Epithelial cell of proximal tubule (primary cell): Measurements from ENCODE around the gene ABHD16B. TPM values are rescaled to one million over a fixed set of nuclear protein-coding genes. Genes with fewer than 3 reads are reported as not detected.

Source experiments
- DNase-seq: peaks from one replicate; pipeline ENCODE4 v3.0.0-alpha.2; 2011; ENCODE audit warnings: low read depth
- H3K4me3 ChIP-seq: 2 replicates; pipeline ENCODE4 v1.5.1; 2011; ENCODE audit warnings: low read depth, mild to moderate bottlenecking, low read length
- CTCF ChIP-seq: conservative IDR thresholded peaks from 2 replicates; pipeline ENCODE4 v1.5.1; 2012; ENCODE audit warnings: low read depth, mild to moderate bottlenecking, low read length
- total RNA-seq: library from RNA; depleted of rRNA; stranded (reverse); fragments of >200 nt; gene quantifications from 2 replicates; pipeline ENCODE4 v1.2.3, GENCODE V29; 2015

The ABHD16B gene
- not detected in 2 replicates for total RNA-seq

GRCh38 chr20:63861365-63861934, at the start of gene ABHD16B:
ABHD16B (plus strand) TSS chr20:63861498; CDS start chr20:63861541, 43 bp downstream.
- DNase-seq = no peak
- TF ChIP-seq CTCF = no peak

GRCh38 chr20:63814891-63815614, 46.2 kb upstream of the ABHD16B start:
- no peak for TF ChIP-seq CTCF
- no peak for DNase-seq

More at GRCh38 chr20:63861365-63861934, at the start of gene ABHD16B:
- H3K4me3 ChIP-seq = no peak within 1 kb of the TSS

GRCh38 chr20:63815615-63816253, 45.6 kb upstream of the ABHD16B start:
- TF ChIP-seq CTCF = no peak
- no peak for DNase-seq
- H3K4me3 ChIP-seq = no peak overlapping the region

More at GRCh38 chr20:63814891-63815614, 46.2 kb upstream of the ABHD16B start:
- no peak overlapping the region for H3K4me3 ChIP-seq

- DNase-seq = no peak
- peak overlapping the region; percentile 35 for H3K4me3 ChIP-seq
- peak; percentile 37 for TF ChIP-seq CTCF
Observed at GRCh38 chr20:63819224-63819921, 41.9 kb upstream of the ABHD16B start.

DNA sequence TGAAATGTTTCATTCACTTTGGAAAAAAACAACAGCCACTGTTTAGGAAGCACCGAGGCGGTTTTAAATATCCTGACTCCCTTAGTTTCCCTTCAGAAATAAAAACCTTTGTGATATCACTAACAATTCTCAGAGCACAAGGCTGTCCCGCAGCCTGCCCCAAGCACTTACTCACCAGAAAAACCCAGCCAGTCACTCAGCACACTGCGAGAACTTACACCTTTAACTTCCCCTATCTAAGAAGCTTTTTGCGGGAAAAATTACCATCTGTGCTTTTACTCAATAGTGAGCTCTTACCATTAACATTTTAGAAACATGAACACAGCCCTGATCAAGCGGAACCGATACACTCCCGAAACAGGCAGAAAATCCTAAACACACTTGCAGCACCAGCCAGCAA, 39.5 kb upstream of the ABHD16B start:
- no peak for TF ChIP-seq CTCF
- DNase-seq = no peak
- no peak overlapping the region for H3K4me3 ChIP-seq

DNA sequence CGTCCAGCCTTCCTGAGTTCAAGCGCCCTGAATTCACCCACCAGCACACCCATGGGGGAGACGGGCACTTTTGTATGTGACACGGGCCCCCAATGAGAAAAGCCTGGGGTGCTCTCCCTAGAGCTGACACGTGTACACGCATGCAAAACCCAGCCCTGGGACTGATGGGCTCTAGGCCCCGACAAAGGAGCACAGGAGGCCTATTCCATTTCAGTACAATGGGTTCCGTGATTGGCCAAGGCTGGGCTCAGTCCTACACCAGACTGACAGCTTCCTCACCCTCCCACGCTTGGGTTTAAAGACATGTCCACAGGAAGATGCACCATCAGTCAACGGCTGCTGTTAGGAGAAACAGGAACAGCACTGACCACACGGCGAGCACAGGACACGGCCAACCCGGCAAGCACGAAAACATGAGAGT, 39.0 kb upstream of the ABHD16B start:
- DNase-seq = no peak
- no peak for TF ChIP-seq CTCF
- H3K4me3 ChIP-seq = no peak overlapping the region
